Measurements from ENCODE around the gene XAB2.

DNA sequence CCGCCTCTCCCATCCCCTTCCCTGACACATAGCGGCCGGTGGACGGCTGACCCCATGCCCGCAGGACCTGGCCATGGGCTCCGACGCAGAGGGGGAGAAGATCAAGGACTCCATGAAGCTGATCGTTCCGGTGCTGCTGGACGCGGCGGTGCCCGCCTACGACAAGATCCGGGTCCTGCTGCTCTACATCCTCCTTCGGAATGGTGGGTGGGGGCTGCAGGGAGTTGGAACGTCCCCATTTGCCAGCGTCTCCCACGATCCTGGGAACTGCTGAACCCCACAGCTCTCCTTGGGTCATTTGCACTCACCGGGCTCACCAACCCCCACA, 15.2 kb upstream of the XAB2 start:
- TF ChIP-seq POLR2AphosphoS5 (IDR thresholded peaks at IDR 0.05) (no peak), POLR2A (IDR thresholded peaks at IDR 0.05) (no peak), EP300 (IDR thresholded peaks at IDR 0.05; ENCODE audit: low read depth) (no peak)
- TF ChIP-seq, protein P1, sequence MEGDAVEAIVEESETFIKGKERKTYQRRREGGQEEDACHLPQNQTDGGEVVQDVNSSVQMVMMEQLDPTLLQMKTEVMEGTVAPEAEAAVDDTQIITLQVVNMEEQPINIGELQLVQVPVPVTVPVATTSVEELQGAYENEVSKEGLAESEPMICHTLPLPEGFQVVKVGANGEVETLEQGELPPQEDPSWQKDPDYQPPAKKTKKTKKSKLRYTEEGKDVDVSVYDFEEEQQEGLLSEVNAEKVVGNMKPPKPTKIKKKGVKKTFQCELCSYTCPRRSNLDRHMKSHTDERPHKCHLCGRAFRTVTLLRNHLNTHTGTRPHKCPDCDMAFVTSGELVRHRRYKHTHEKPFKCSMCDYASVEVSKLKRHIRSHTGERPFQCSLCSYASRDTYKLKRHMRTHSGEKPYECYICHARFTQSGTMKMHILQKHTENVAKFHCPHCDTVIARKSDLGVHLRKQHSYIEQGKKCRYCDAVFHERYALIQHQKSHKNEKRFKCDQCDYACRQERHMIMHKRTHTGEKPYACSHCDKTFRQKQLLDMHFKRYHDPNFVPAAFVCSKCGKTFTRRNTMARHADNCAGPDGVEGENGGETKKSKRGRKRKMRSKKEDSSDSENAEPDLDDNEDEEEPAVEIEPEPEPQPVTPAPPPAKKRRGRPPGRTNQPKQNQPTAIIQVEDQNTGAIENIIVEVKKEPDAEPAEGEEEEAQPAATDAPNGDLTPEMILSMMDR (IDR thresholded peaks at IDR 0.05), result no peak

Data from transverse colon (tissue), 4 donors.